Activated T-cell treated with anti-CD3 and anti-CD28 coated beads, Interleukin-2, amount 50 U/mL, for 72 hours (primary cell): ENCODE measurements around the gene RAB17. TPM values are rescaled to one million over a fixed set of nuclear protein-coding genes. Genes with fewer than 3 reads are reported as not detected.

Experiments
- ATAC-seq, 2 donors: fragments of 150-1000 bp; cut with Tn5 transposase; replicated peaks in 1 of 2; 2 replicates each; pipeline ENCODE4 v1.10.0; 2021; ENCODE audit warnings: moderate library complexity in 2 of 2, mild to moderate bottlenecking in 1 of 2
- DNase-seq, 2 donors: peaks; one replicate each; pipeline ENCODE4 v3.0.0; 2021 to 2022; ENCODE audit warnings: mixed read lengths in 1 of 2
- H3K27ac Mint-ChIP-seq: one replicate; pipeline ENCODE4 v1.8.0; 2022; ENCODE audit warnings: mild to moderate bottlenecking, moderate library complexity, mixed read lengths
- H3K27me3 Mint-ChIP-seq: one replicate; pipeline ENCODE4 v1.8.0; 2022; ENCODE audit warnings: low read depth, mixed read lengths
- H3K36me3 Mint-ChIP-seq, 2 donors: one replicate each; pipeline ENCODE4 v1.8.0; 2022; ENCODE audit warnings: mixed read lengths in 2 of 2, mild to moderate bottlenecking in 1 of 2; ENCODE audit not compliant: insufficient read depth in 2 of 2
- H3K4me1 Mint-ChIP-seq: one replicate; pipeline ENCODE4 v1.8.0; 2022; ENCODE audit warnings: low read depth, mixed read lengths
- H3K4me3 Mint-ChIP-seq, 2 donors: one replicate each; pipeline ENCODE4 v1.8.0; 2022; ENCODE audit warnings: mild to moderate bottlenecking in 2 of 2, mixed read lengths in 2 of 2, moderate library complexity in 2 of 2
- H3K9me3 Mint-ChIP-seq, 2 donors: one replicate each; pipeline ENCODE4 v1.8.0; 2022; ENCODE audit warnings: mixed read lengths in 2 of 2
- total RNA-seq, 2 donors: library from RNA; stranded (reverse); gene quantifications; one replicate each; pipeline ENCODE4 v1.2.3, GENCODE V29; 2022

The RAB17 gene
- total RNA-seq, 2 donors from 2014 or later: 0.09 TPM; not detected in 1

- H3K27me3 Mint-ChIP-seq: peaks cover 8% of the 10 kb centered on the region
- no peak overlapping the region for H3K4me3 Mint-ChIP-seq
- no peaks in the 10 kb centered on the region for H3K4me1 Mint-ChIP-seq
- no peak for ATAC-seq
- DNase-seq: no peak
- H3K27ac Mint-ChIP-seq: no peak overlapping the region
- H3K9me3 Mint-ChIP-seq: no peaks in the 10 kb centered on the region
- no peaks in the 10 kb centered on the region for H3K36me3 Mint-ChIP-seq
Measured at GRCh38 chr2:237547841-237548416, 42.6 kb downstream of the RAB17 start.

GRCh38 chr2:237546876-237547395 is 43.6 kb downstream of the RAB17 start:
- no peak for ATAC-seq

DNA sequence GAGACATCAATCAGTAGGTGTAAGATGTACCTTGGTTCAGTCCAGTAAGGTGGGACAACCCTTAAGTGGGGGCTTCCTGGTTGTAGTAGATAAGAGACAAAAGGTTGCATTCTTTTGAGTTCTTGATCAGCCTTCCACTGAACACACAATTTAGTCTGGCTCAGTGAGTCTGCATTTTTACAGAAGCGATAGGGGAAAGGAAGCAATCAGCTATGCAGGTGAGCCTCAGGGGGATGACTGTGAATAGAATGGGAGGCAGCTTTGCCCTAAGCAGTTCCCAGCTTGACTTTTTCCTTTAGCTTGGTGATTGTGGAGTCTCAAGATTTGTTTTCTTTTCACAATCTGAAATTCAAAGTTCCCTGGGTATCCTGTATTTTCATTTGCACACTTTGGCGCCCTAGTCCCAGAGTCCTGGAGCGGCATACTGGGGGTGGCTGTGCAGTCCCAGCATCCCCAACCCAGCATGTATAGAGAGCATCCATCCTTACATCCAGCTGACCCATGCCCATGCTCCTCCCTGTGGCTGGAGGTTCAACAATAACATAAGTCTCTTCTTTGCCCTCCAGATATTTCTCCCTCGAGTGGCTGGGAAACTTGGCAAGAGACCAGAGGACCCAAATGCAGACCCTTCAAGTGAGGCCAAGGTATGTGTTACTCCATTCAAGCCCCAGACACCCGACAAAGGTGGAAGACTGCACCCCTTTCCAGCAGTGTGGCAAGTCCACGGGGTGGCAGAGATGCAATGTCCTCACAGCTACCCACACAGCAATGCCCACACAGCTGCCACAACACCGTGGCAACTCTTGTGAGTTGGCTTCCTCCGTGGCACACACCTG is 44.3 kb downstream of the RAB17 start:
- ATAC-seq (no peak), DNase-seq (no peak)
- Mint-ChIP-seq H3K27me3 (peaks cover 8% of the 10 kb centered on the region), H3K9me3 (no peaks in the 10 kb centered on the region), H3K4me3 (no peak overlapping the region), H3K27ac (no peak overlapping the region), H3K4me1 (no peaks in the 10 kb centered on the region), H3K36me3 (no peaks in the 10 kb centered on the region)

More at GRCh38 chr2:237546876-237547395, 43.6 kb downstream of the RAB17 start:
- Mint-ChIP-seq H3K9me3 (no peaks in the 10 kb centered on the region), H3K4me3 (no peak overlapping the region), H3K36me3 (no peaks in the 10 kb centered on the region), H3K27me3 (peaks cover 8% of the 10 kb centered on the region), H3K4me1 (no peaks in the 10 kb centered on the region), H3K27ac (no peak overlapping the region)
- no peak for DNase-seq

GRCh38 chr2:237542001-237542704 is 48.4 kb downstream of the RAB17 start:
- Mint-ChIP-seq H3K4me1 (no peaks in the 10 kb centered on the region), H3K27ac (no peak overlapping the region), H3K27me3 (no peaks in the 10 kb centered on the region), H3K9me3 (no peaks in the 10 kb centered on the region), H3K4me3 (no peak overlapping the region), H3K36me3 (no peaks in the 10 kb centered on the region)
- DNase-seq (no peak), ATAC-seq (no peak)

DNA sequence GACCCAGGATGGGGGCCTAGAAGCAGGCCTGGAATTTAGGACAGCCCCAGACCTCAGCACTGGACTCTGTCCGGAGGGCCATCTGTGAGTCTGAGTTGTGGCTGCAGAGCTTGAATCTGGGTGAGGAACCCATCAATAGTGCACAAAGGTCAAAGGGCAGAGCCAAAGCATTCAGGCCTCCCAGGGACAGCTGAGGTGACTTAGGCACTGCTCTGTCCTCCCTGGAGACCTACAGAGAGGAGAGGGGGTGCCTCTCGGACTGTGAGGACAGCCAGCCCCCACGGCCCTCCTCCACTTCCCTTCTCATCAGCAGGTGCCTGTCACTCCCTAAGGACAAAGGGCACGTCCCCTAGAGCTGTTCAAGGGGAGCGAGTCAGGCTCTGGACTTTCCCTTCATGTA is 49.3 kb downstream of the RAB17 start:
- Mint-ChIP-seq H3K9me3 (no peaks in the 10 kb centered on the region), H3K27me3 (no peaks in the 10 kb centered on the region), H3K27ac (no peak overlapping the region), H3K36me3 (no peaks in the 10 kb centered on the region), H3K4me1 (no peaks in the 10 kb centered on the region), H3K4me3 (no peak overlapping the region)
- no peak for DNase-seq
- ATAC-seq: no peak

DNA sequence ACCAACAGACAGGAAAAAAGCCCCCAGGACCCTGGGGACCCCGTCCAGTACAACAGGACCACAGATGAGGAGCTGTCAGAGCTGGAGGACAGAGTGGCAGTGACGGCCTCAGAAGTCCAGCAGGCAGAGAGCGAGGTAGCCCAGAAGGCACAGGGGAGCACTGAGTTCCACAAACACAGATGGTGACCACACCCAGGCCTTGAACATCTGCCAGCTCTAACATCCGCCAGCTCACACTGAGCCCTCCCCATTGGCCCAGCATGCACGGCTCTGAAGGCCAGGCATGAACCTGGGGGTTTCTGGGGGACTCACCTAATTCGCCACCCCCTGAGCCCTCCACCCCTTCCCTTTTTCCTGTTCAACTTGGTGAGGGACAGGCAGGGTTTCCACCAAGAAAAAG is 49.7 kb downstream of the RAB17 start:
- Mint-ChIP-seq H3K4me1 (no peaks in the 10 kb centered on the region), H3K9me3 (no peaks in the 10 kb centered on the region), H3K36me3 (no peaks in the 10 kb centered on the region), H3K4me3 (no peak overlapping the region), H3K27me3 (no peaks in the 10 kb centered on the region), H3K27ac (no peak overlapping the region)
- no peak for DNase-seq
- no peak for ATAC-seq

GRCh38 chr2:237540223-237540775 is 50.2 kb downstream of the RAB17 start:
- Mint-ChIP-seq H3K4me3 (no peak overlapping the region), H3K4me1 (no peaks in the 10 kb centered on the region), H3K36me3 (no peaks in the 10 kb centered on the region), H3K27me3 (no peaks in the 10 kb centered on the region), H3K9me3 (no peaks in the 10 kb centered on the region), H3K27ac (no peak overlapping the region)
- ATAC-seq (no peak), DNase-seq (no peak)

DNA sequence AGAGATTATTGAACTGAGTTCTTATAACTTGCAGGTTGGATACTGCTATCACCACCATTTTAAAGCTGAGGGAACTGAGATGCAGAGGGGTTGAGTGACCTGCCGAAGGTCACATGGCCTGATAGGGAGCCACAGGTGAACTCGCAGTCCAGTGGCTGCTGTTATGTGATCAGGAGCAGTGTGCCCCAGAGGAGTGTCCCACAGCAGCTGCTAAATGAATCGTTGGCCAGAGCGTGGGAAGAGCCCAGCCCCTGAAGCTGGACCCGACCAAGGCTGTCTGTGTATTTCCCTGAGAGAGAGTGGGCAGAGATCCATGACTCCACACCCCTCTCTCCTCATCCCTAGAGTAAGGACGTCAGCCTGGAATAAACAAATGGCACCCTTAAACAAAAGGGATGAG is 50.9 kb downstream of the RAB17 start:
- Mint-ChIP-seq H3K4me1 (no peaks in the 10 kb centered on the region), H3K36me3 (no peaks in the 10 kb centered on the region), H3K27me3 (no peaks in the 10 kb centered on the region), H3K9me3 (no peaks in the 10 kb centered on the region), H3K27ac (no peak overlapping the region), H3K4me3 (no peak overlapping the region)
- ATAC-seq: no peak
- DNase-seq: no peak

GRCh38 chr2:237538901-237539300 is 51.6 kb downstream of the RAB17 start:
- H3K27ac Mint-ChIP-seq: no peak overlapping the region
- ATAC-seq (no peak), DNase-seq (no peak)
- no peak overlapping the region for H3K4me3 Mint-ChIP-seq
- H3K27me3 Mint-ChIP-seq: no peaks in the 10 kb centered on the region
- no peaks in the 10 kb centered on the region for H3K4me1 Mint-ChIP-seq
- H3K36me3 Mint-ChIP-seq: no peaks in the 10 kb centered on the region
- no peaks in the 10 kb centered on the region for H3K9me3 Mint-ChIP-seq

DNA sequence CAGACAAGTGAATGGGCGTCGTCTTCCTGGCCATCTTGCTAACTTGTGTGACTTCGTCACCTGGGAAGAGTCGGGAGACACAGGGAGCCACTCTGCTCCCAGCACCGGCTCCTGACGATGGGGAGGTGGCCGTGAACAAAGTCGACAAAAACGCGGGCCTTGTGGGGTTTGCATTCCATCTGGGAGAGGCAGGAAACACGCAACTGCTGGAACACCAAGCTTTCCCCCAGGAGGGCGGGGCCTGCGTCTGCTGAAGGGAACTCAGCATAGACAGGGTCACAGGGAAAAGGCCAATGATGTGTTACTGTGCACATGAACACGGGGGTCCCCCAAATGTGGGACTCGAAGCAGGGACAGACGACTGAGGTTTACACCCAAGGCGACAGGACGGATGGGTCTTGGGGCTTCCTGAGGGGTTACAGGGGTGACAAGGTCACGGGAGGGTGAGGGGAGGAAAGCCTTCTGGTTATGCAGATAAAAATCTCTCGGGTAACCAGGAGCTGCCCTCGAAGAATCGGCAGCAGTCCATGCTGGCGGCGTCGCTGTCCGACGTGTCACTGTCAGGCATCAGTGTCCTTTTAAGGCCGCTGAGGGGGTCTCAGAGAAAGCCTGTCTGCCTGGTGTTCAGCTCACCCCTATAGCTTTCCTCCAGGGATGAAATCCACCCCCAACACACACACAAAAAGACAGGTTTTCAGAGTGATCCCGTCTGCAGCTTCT is 52.4 kb downstream of the RAB17 start:
- no peaks in the 10 kb centered on the region for H3K9me3 Mint-ChIP-seq
- H3K27ac Mint-ChIP-seq: no peak overlapping the region
- H3K4me3 Mint-ChIP-seq: no peak overlapping the region

DNA sequence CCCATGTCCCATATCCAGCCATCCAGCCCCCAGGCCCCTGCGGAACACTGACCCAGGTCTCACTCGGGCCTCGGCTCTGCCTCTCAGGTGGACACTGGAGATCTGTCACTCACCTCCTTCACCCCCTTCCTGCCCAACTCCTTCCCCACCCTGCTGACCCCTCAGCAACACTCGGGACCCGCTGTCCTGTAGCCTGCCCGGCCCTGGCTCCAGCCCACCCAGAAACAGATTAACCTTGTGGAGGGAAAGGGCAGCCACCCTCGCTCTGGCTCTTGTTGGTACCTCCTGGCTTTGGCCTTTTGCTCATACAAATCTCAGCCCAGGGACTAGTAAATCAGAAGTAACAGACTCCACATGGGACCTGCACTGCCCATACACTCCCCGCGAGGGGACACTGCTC is 53.9 kb downstream of the RAB17 start:
- Mint-ChIP-seq H3K27me3 (no peaks in the 10 kb centered on the region), H3K4me1 (no peaks in the 10 kb centered on the region), H3K27ac (no peak overlapping the region), H3K4me3 (no peak overlapping the region), H3K36me3 (no peaks in the 10 kb centered on the region), H3K9me3 (no peaks in the 10 kb centered on the region)
- no peak for DNase-seq
- ATAC-seq: no peak

More for the DNA sequence above, 52.4 kb downstream of the RAB17 start:
- Mint-ChIP-seq H3K4me1 (no peaks in the 10 kb centered on the region), H3K27me3 (no peaks in the 10 kb centered on the region), H3K36me3 (no peaks in the 10 kb centered on the region)
- ATAC-seq: no peak
- DNase-seq: no peak

- DNase-seq: no peak
- Mint-ChIP-seq H3K9me3 (no peaks in the 10 kb centered on the region), H3K27ac (no peak overlapping the region), H3K27me3 (no peaks in the 10 kb centered on the region), H3K36me3 (no peaks in the 10 kb centered on the region), H3K4me3 (no peak overlapping the region), H3K4me1 (no peaks in the 10 kb centered on the region)
- no peak for ATAC-seq
Measured at GRCh38 chr2:237536083-237536415, 54.5 kb downstream of the RAB17 start.
